Thymus (tissue), 11 donors: ENCODE results near the gene ZBTB47. TPM values are rescaled to one million over a fixed set of nuclear protein-coding genes. Genes with fewer than 3 reads are reported as not detected.

Source experiments
- DNase-seq, 9 donors: peaks; one replicate each; pipeline ENCODE4 v3.0.0-alpha.2; 2013; ENCODE audit warnings: low spot score in 9 of 9, low read depth in 6 of 9, missing footprints in 1 of 9
- H3K27ac ChIP-seq, 2 donors: one replicate each; pipeline ENCODE4 v1.5.1; 2013; ENCODE audit warnings: control low read depth in 1 of 2, low read depth in 1 of 2, low read length in 1 of 2, mild to moderate bottlenecking in 1 of 2, moderate library complexity in 1 of 2
- H3K27me3 ChIP-seq, 2 donors: one replicate each; pipeline ENCODE4 v1.5.1; 2013; ENCODE audit warnings: low read length in 1 of 2; ENCODE audit not compliant: control insufficient read depth in 2 of 2, insufficient read depth in 1 of 2
- H3K36me3 ChIP-seq, 2 donors: one replicate each; pipeline ENCODE4 v1.5.1; 2013; ENCODE audit warnings: low read length in 1 of 2, mild to moderate bottlenecking in 1 of 2, moderate library complexity in 1 of 2; ENCODE audit not compliant: control insufficient read depth in 2 of 2, insufficient read depth in 2 of 2
- H3K4me1 ChIP-seq, 2 donors: one replicate each; pipeline ENCODE4 v1.5.1; 2013; ENCODE audit warnings: low read length in 2 of 2; ENCODE audit not compliant: control insufficient read depth in 2 of 2, insufficient read depth in 2 of 2
- H3K4me3 ChIP-seq, 2 donors: one replicate each; pipeline ENCODE4 v1.5.1; 2013; ENCODE audit warnings: low read length in 2 of 2, control low read depth in 1 of 2, mild to moderate bottlenecking in 1 of 2
- H3K9me3 ChIP-seq, 2 donors: one replicate each; pipeline ENCODE4 v1.5.1; 2013; ENCODE audit warnings: low read length in 1 of 2, mild to moderate bottlenecking in 1 of 2; ENCODE audit not compliant: control insufficient read depth in 2 of 2, insufficient read depth in 1 of 2
- WGBS: extraction: QIAGEN DNeasy Blood & Tissue Kit; methylation state at CpG from one replicate; pipeline ENCODE4 v1.1.7; 2013; 5-methylcytosine and 5-hydroxymethylcytosine counted together
- polyA plus RNA-seq: library from polyadenylated mRNA; stranded (reverse); fragments of 200-250 nt; gene quantifications from one replicate; pipeline ENCODE4 v1.2.3, GENCODE V29; 2013
- total RNA-seq: library from RNA; stranded (reverse); fragments of 120-200 nt; gene quantifications from one replicate; pipeline ENCODE4 v1.2.4, GENCODE V29; 2013
- donor health status: healthy.

ZBTB47 gene
- total and polyA plus RNA-seq, 2 donors: 2.5 to 5.1 TPM

DNA sequence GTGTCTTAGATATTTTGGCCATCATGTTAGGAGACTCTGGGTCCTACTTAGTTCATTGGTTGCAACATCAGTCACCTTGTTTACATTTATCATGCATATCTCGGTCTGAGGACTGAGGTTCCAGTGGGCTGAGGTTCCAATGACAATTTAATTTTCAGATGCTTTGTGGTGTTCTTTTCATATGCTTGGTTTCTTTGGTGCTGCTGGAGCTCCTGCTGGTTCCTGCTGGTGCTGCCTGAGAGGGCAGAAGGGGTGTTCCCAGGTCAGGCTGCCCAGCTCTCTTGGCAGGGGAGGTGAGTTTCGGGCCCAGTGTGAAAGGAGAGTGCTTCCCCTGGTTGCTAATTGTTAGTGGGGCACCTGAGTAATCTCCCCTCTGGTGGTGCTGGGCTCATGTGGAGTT lies 24.9 kb downstream of the ZBTB47 start:
- Histone ChIP-seq H3K27me3 (peaks cover 0 to 5% of the 10 kb centered on the region in 2 donors), H3K9me3 (no peaks in the 10 kb centered on the region), H3K27ac (no peak overlapping the region), H3K4me3 (no peak overlapping the region), H3K36me3 (no peaks in the 10 kb centered on the region), H3K4me1 (no peaks in the 10 kb centered on the region)
- WGBS: 91% methylated on average over 2 of the region's 2 CpGs
- DNase-seq: no peak

DNA sequence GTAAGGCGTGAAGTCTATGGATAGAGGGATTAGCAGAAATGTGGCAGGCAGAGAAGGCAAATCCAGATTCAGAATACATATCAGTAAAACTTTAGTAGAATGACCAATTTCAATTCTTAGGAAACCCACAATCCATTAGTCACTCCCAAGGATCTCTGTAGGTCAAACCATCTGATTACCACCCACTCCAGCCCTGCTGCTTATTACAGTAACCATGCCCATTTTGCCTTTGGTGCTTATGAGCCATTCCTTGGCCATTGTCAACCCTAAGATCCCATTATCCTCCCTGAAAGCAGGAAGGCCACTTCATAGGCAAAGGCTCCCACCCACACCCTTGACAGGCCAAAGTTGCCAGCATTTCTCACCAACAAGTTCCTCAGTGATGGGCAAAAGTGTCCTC lies 26.8 kb downstream of the ZBTB47 start:
- Histone ChIP-seq H3K36me3 (no peaks in the 10 kb centered on the region), H3K27me3 (peaks cover under 1 to 11% of the 10 kb centered on the region in 2 donors), H3K4me3 (no peak overlapping the region), H3K4me1 (no peaks in the 10 kb centered on the region), H3K9me3 (no peaks in the 10 kb centered on the region), H3K27ac (no peak overlapping the region)
- DNase-seq: no peak
- WGBS: 95% methylated on average over 1 of the region's 1 CpG

DNA sequence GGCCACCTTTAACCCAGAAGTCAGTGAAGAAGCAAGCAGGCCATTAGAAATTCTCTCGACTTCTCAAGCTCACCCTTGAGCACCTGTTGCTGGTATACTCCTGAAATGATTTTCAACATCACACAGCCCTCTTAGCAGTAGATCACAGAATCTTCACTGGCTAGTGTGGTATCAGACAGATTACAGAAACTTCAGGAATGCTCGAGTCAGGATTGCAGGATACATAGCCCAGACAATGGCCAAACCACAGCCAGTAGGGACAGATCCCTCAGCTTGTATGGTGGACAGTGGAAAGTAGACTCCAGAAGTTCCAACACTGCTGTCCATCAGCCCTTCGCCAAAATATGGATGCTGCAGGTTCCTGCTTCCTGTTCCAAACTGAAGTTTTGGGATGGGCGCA lies 27.3 kb downstream of the ZBTB47 start:
- no peak overlapping the region for H3K4me3 ChIP-seq
- H3K36me3 ChIP-seq: no peaks in the 10 kb centered on the region
- H3K4me1 ChIP-seq: no peaks in the 10 kb centered on the region
- no peak overlapping the region for H3K27ac ChIP-seq
- no peak for DNase-seq
- H3K27me3 ChIP-seq: peaks cover 4 to 17% of the 10 kb centered on the region in 2 donors
- 90% methylated on average over 4 of the region's 4 CpGs for WGBS
- H3K9me3 ChIP-seq: no peaks in the 10 kb centered on the region

DNA sequence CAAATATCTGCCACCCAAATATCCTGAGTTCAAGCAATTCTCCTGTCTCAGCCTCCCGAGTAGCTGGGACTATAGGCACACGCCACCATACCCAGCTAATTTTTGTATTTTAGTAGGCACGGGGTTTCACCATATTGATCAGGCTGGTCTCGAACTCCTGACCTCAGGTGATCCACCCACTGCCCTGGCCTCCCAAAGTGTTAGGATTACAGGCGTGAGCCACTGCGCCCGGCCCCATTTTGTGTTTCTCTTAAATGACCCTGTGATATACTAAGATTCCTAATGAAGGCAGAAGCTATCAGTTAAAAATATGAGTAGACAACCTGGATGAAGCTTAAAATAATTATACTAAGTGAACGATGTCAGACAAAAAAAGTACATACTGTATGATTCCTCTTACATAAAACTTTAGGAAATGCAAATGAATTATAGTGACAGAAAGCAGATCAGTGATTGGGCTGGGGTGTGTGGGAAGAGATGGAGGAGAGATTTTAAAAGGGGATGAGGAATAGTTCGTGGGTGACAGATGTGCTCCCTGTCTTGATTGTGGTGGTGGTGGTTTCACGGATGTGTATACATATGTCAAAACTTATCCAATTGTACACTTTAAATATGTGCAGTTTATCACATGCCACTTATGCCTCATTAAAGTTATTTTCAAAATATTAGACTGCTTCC lies 28.0 kb downstream of the ZBTB47 start:
- H3K4me1 ChIP-seq: no peaks in the 10 kb centered on the region
- no peak overlapping the region for H3K27ac ChIP-seq
- WGBS: 91% methylated on average over 10 of the region's 10 CpGs
- peaks cover 8 to 24% of the 10 kb centered on the region in 2 donors for H3K27me3 ChIP-seq
- H3K36me3 ChIP-seq: no peaks in the 10 kb centered on the region
- no peak overlapping the region for H3K4me3 ChIP-seq
- DNase-seq: no peak
- no peaks in the 10 kb centered on the region for H3K9me3 ChIP-seq

DNA sequence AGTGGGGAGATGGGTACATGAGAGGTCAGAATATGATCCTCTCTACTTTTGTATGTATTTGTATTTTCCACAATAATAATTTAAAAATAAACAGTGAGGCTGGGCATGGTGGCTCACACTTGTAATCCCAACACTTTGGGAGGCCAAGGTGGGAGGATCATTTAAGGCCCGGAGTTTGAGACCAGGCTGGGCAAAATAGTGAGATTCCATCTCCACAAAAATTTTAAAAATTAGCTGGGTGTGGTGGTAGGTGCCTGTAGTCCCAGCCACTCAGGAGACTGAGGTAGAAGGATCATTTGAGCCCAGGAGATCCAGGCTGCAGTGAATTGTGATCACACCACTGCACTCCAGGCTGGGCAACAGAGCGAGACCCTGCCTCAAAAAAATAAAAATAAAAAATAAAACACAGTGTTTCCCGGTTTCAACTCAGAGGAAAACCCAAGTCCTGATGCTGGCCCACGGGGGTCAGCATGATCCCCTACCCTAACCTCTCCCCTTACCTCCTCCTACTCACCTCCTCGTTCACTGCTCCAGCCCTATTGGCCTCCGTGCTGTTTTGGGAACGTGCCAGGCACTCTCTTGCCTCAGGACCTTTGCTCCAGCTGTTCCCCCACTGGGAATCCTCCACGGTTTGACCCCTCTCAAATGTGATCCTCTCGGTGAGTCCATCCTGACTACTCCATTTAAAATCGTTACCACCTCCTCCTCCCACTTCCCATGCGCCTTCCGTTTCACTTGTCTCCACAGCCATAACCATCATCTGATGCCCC lies 29.0 kb downstream of the ZBTB47 start:
- H3K27ac ChIP-seq: no peak overlapping the region

DNA sequence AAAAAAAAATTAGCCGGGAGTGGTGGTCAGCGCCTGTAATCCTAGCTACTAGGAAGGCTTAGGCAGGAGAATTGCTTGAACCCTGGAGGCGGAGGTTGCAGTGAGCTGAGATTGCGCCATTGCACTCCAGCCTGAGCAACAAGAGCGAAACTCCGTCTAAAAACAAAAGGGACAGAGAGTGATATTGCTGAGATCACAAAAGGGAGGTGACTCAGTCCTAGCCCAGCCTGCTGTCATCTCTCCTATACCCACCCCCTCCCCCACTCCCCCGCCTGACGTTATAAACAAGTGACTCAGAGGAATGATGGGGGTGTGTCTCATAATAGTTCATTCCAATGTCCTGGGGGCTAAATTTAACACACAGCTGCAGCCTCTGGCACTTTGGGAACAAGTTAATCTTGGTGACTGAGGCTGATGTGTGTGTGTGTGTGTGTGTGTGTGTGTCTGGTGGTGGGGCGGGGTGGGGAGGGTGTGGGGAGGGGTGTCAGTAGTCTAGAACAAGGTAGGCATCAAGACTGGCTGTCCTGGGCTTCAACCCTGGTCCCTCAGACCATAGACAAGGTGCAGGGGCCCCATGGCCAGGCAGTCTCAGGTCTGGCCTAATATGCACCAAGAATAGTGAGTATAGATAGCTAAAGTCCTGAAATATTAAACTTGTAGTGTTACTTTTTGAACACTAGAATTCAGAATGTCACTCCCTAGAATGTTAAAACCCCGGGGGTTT lies 30.5 kb downstream of the ZBTB47 start:
- 84% methylated on average over 10 of the region's 10 CpGs for WGBS
- H3K36me3 ChIP-seq: no peaks in the 10 kb centered on the region

More for the DNA sequence above, 29.0 kb downstream of the ZBTB47 start:
- Histone ChIP-seq H3K4me1 (no peaks in the 10 kb centered on the region), H3K27me3 (peaks cover 10 to 32% of the 10 kb centered on the region in 2 donors), H3K36me3 (no peaks in the 10 kb centered on the region), H3K4me3 (no peak overlapping the region), H3K9me3 (no peaks in the 10 kb centered on the region)
- no peak for DNase-seq
- 83% methylated on average over 12 of the region's 12 CpGs for WGBS

DNA sequence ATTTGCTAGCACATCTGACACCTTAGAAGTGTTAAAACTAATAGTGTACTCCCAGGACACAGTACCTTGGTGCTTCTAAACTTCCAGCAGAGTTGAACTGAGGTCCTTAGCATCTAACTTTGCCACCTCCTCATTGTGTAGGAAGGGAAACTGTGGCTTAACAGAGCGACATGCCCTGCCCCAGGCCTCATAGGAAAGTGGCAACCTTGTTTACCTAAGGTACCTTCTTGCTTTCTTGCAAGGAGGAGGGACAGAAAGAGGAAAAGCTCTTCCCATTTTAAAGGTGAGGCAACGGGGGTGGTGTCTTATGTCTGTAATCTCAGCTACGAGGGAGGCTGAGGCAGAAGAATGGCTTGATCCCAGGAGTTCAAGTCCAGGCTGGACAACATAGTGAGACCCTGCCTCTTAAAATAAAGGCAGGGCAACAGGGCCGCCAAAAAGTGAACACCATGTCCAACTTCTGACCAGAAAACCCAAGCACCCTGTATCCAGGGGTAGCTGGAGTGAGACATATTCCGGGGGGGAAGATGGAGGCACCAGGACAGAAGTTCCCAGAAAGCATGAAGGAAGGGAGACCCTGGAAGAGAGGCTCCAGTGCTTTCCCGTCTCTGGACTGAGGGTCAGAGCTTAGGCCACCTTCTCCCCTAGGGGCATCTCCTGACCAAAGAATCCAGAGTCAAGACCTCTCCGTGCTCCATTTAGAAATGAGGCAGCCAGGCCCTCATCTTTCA lies 31.3 kb downstream of the ZBTB47 start:
- Histone ChIP-seq H3K4me1 (no peaks in the 10 kb centered on the region), H3K27me3 (peaks cover 10 to 38% of the 10 kb centered on the region in 2 donors), H3K4me3 (no peak overlapping the region), H3K9me3 (no peaks in the 10 kb centered on the region), H3K36me3 (no peaks in the 10 kb centered on the region), H3K27ac (no peak overlapping the region)
- no peak for DNase-seq
- 91% methylated on average over 7 of the region's 7 CpGs for WGBS

More for the DNA sequence above, 30.5 kb downstream of the ZBTB47 start:
- no peak overlapping the region for H3K27ac ChIP-seq
- H3K4me1 ChIP-seq: no peaks in the 10 kb centered on the region
- DNase-seq: no peak
- H3K27me3 ChIP-seq: peaks cover 10 to 35% of the 10 kb centered on the region in 2 donors
- H3K4me3 ChIP-seq: no peak overlapping the region
- no peaks in the 10 kb centered on the region for H3K9me3 ChIP-seq

DNA sequence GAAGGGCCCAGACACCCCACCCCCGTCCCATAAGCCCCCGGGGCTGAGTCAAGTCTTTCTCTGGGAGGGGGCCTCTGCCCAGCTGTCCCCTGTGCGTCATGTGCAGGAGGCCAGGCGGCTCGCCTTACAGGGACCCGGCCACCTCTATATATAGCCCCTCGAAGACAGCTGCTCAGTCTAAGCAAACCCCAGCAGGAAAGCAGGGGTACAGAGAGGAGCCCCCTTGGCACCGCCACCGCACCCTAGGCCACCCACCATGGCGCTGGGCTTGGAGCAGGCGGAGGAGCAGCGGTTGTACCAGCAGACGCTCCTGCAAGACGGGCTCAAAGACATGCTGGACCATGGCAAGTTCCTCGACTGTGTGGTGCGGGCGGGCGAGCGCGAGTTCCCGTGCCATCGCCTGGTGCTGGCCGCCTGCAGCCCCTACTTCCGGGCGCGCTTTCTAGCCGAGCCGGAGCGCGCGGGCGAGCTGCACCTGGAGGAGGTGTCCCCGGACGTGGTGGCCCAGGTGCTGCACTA lies 31.9 kb downstream of the ZBTB47 start, which contains the start of gene KLHL40:
Gene KLHL40 (plus strand): TSS at position 175 of the 519 bp plus-strand sequence. CDS start 82 bp downstream, at position 257.
- no peak for DNase-seq
- H3K9me3 ChIP-seq: no peaks in the 10 kb centered on the region
- no peaks in the 10 kb centered on the region for H3K36me3 ChIP-seq
- H3K4me1 ChIP-seq: no peaks in the 10 kb centered on the region
- H3K27me3 ChIP-seq: peaks cover 10 to 42% of the 10 kb centered on the region in 2 donors
- H3K4me3 ChIP-seq: no peak within 1 kb of the TSS
- WGBS: 52% methylated on average over 34 of the region's 34 CpGs
- H3K27ac ChIP-seq: no peak within 1 kb of the TSS
